Mucosa of descending colon (tissue), 3 donors: ENCODE data around the gene CIBAR2. TPM values are rescaled to one million over a fixed set of nuclear protein-coding genes. Genes with fewer than 3 reads are reported as not detected.

Experiments
- ATAC-seq: fragments of 200-7000 bp; cut with Tn5 transposase; one replicate; pipeline ENCODE4 v1.9.1; 2020; ENCODE audit warnings: mild to moderate bottlenecking, moderate library complexity
- DNase-seq, 3 donors: peaks; one replicate each; pipeline ENCODE4 v3.0.0-alpha.2; 2020
- H3K36me3 ChIP-seq: fragments of 200-600 bp; one replicate; pipeline ENCODE4 v1.8.0; 2021; ENCODE audit warnings: low read depth, mild to moderate bottlenecking
- H3K4me1 ChIP-seq: fragments of 200-600 bp; one replicate; pipeline ENCODE4 v1.8.0; 2021; ENCODE audit warnings: low read depth, mild to moderate bottlenecking
- H3K4me3 ChIP-seq: fragments of 200-600 bp; one replicate; pipeline ENCODE4 v1.8.0; 2021; ENCODE audit warnings: mild to moderate bottlenecking
- H3K9me3 ChIP-seq: fragments of 200-600 bp; one replicate; pipeline ENCODE4 v1.8.0; 2021; ENCODE audit warnings: mild to moderate bottlenecking
- CTCF ChIP-seq: fragments of 200-600 bp; IDR thresholded peaks from one replicate; pipeline ENCODE4 v1.8.0; 2022; ENCODE audit warnings: antibody characterized with exemption, mild to moderate bottlenecking
- intact Hi-C, 2 donors: fragments of 100-400 bp; cut with DNase I in 1 of 2; cut with micrococcal nuclease in 1 of 2; formaldehyde crosslinking; loops; one replicate each; pipeline versions ENCODE4 v1.11.0 to v1.11.1; 2022; cut with DNase I, micrococcal nuclease
- total RNA-seq, 3 donors: library from RNA; stranded (reverse); fragmentation: NEBNext Ultra II Directional in 2 of 3; extraction: Animal tissue kit (Norgen Biotek cat#: 25700) in 2 of 3; gene quantifications; one replicate each; pipeline versions ENCODE4 v1.2.1 to v1.2.4, GENCODE V29; 2021 to 2023
- donor health status: DM: no; HTN: no; CAD: no; lungs with moderate emphysema.
- donor health status: DM: no; HTN: no; CAD: no.
- donor health status: DM: no; HTN: yes; CAD: no.

CIBAR2 gene
- total RNA-seq, 3 donors from 2014 or later: not detected

DNA sequence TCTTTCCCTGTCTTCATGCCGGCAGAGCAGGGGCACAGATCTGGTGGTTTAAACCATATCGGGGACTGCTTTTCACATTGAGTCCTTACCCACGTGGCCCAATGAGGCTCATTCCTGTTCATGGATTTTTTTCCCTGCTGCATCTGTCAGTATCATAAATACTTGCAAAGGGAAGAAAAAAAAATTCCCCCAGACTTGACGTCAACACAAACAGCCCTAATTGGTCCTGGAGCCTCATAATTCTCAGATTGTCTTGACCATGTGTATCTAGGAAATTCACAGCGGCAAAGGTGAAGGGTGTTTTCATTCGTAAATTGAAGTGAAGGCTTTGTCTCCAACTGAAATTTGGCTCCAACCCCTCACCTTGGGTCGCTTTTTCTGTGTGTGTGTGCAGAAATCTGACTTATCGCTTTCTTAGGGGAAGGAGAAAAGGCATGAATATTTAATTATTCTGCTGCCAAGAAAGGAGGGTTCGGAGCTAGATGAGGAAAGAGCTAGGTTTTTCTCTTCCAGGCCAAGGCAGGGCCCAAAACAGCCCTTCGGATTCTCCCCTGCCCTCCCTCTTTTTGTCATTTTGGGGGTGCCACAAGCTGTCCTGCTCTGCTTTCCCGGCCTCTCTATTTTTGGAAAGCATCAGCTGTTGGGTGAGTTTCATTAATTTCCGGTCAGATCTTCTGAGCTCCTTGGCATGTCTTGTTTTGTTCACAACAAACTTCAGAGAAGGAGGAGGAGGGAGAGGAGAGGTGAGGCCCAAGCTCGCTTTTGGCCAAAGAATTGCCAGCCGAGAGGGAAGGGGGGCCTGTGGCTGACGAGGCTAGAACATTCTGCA lies 17.8 kb upstream of the CIBAR2 start:
- Histone ChIP-seq H3K36me3 (no peaks in the 10 kb centered on the region), H3K4me3 (no peak overlapping the region), H3K4me1 (no peaks in the 10 kb centered on the region), H3K9me3 (no peaks in the 10 kb centered on the region)
- intact Hi-C loops: no loop called here
- peak; percentile 11 for ATAC-seq
- TF ChIP-seq CTCF: no peak
- no peak for DNase-seq

DNA sequence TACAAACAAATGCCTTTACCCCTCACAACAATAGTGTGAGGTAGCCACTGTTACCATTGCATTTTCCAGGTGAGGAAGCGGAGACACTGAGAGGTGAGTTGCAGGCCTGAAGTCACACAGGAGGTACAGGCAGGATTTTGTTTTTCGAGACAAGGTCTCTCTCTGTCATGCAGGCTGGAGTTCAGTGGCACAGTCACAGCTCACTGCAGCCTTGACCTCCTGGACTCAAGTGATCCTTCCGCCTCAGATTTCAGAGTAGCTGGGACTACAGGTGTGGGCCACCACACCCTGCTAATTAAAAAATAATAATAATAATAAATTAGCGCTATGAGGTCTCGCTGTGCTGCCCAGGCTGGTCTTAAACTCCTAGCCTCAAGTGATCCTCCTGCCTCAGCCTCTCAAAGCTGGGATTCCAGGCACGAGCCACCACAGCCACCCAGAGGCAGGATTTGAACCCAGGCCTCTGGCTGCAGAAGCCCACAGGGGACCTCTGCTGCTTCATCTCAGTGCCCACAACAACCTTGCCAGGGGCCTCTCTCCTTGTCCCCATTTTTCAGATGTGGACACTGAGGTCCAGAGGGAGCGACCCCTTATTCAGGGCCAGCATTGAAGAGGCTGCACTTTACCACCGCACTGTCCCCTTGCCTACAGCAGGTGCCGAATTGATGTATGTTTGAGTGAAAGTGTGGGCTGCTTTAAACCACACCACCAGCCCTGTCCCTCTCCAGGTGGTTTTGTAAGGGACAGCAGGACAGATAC lies 16.0 kb upstream of the CIBAR2 start:
- no peaks in the 10 kb centered on the region for H3K36me3 ChIP-seq
- no peak for DNase-seq
- no peaks in the 10 kb centered on the region for H3K4me1 ChIP-seq
- ATAC-seq: no peak
- no peak overlapping the region for H3K4me3 ChIP-seq
- intact Hi-C loops: no loop called here
- no peaks in the 10 kb centered on the region for H3K9me3 ChIP-seq
- TF ChIP-seq CTCF: no peak

DNA sequence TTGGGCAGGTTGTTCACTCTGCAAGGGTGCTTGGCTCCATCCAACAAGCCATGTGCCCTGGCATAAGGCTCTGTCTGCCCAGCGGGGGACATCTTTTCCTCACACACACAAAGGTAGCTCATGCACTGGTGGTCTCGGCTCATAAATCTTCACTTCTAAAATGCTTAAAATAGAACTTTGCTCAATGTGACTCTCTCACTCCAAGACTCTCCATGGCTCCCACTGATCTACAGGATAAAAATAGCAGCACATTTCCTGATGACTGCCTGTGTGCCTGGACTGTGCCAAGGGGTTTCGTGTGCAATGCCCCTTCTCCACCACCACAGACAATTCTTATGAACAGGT lies 15.1 kb upstream of the CIBAR2 start:
- Histone ChIP-seq H3K4me3 (no peak overlapping the region), H3K36me3 (no peaks in the 10 kb centered on the region), H3K4me1 (no peaks in the 10 kb centered on the region), H3K9me3 (no peaks in the 10 kb centered on the region)
- DNase-seq (no peak), ATAC-seq (no peak)
- intact Hi-C loops: no loop called here
- no peak for TF ChIP-seq CTCF

DNA sequence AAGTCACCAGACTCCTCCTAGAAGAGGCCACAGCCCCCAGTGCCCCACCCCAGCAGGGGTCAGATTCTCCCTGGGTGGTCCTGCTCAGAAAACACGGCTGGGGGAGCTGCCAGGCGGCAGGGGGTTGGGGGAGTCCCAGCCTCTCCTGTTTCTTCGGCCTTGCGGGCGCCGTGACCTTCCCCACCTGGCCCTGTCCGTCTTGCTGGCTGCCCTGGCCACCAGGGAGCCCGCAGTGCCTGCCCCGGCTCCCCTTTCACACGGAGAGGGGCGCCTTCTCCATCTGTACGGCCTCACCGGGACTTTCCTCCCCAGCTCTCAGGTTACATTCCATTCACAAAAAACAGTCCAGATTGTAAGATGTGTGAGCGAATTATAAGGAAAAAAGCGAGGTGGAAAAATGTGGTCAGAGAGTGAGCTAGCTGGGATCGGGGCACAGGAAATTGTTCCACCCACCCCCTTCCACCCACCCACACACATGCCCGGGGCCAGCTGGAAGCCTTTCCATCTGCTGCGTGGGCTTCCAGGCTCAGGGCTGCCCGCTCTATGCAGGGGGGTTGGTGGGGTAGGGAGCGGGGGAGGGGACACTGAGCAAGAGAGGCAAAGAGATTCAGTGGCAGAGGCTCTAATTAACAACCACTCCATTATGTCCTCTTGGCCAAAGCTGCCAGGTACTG lies 14.6 kb upstream of the CIBAR2 start:
- H3K4me3 ChIP-seq: no peak overlapping the region
- intact Hi-C loops: no loop called here
- H3K4me1 ChIP-seq: no peaks in the 10 kb centered on the region
- ATAC-seq (peak; percentile 22), DNase-seq (no peak)
- no peak for TF ChIP-seq CTCF
- no peaks in the 10 kb centered on the region for H3K36me3 ChIP-seq
- no peaks in the 10 kb centered on the region for H3K9me3 ChIP-seq

- TF ChIP-seq CTCF: no peak
- Histone ChIP-seq H3K4me1 (no peaks in the 10 kb centered on the region), H3K4me3 (no peak overlapping the region), H3K36me3 (no peaks in the 10 kb centered on the region), H3K9me3 (no peaks in the 10 kb centered on the region)
- no peak for DNase-seq
- intact Hi-C loops: no loop called here
- ATAC-seq: no peak
Measured at GRCh38 chr16:85126394-85126704, 14.1 kb upstream of the CIBAR2 start.
